ENCODE measurements around the gene TRIM41. TPM values are rescaled to one million over a fixed set of nuclear protein-coding genes. Genes with fewer than 3 reads are reported as not detected.
A peak's percentile ranks its signal among the peaks of the same experiment; 100 is the strongest.

The TRIM41 gene
- total and polyA plus RNA-seq, 9 of the 15 experiments (the other 6 are each of a cell fraction or from before 2014, with no cell fraction given), result 1.8 to 47.6 (median 20.9) TPM

DNA sequence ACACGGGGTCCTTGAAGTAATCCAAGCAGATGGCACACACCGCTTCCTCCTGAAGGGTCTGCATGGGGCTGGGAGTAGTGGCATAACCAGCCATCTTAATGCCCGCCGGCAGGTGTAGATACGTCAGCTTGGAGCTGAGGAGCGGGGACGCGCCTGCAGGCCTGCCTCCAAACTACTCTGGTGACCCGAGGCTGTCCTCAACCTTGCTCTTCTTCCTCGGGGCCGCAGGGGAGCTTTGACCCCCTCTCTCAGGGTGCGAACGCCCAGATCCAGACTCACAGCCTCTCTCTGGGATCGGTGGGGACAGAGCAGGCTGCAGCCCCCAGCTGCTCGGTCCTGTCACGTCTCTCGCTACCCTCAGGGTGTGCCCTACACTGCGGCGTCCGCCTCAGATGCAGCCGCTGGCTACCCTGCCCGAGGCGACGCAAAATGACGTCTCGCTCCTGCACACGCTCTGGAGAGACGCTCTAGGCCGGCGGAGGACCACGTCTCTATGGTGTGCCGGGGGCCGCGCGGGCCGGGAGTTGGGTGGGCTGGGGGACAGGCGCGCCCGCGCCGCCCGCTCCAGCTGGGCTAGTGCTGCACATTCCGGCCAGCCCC, 37.7 kb downstream of the TRIM41 start, which contains the start of gene TRIM52 (continued):
- TF ChIP-seq, protein P1, sequence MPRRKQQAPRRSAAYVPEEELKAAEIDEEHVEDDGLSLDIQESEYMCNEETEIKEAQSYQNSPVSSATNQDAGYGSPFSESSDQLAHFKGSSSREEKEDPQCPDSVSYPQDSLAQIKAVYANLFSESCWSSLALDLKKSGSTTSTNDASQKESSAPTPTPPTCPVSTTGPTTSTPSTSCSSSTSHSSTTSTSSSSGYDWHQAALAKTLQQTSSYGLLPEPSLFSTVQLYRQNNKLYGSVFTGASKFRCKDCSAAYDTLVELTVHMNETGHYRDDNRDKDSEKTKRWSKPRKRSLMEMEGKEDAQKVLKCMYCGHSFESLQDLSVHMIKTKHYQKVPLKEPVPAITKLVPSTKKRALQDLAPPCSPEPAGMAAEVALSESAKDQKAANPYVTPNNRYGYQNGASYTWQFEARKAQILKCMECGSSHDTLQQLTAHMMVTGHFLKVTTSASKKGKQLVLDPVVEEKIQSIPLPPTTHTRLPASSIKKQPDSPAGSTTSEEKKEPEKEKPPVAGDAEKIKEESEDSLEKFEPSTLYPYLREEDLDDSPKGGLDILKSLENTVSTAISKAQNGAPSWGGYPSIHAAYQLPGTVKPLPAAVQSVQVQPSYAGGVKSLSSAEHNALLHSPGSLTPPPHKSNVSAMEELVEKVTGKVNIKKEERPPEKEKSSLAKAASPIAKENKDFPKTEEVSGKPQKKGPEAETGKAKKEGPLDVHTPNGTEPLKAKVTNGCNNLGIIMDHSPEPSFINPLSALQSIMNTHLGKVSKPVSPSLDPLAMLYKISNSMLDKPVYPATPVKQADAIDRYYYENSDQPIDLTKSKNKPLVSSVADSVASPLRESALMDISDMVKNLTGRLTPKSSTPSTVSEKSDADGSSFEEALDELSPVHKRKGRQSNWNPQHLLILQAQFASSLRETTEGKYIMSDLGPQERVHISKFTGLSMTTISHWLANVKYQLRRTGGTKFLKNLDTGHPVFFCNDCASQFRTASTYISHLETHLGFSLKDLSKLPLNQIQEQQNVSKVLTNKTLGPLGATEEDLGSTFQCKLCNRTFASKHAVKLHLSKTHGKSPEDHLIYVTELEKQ (CRISPR knock-in tag; IDR thresholded peaks at IDR 0.05), result no peak
- TF ChIP-seq ZNF445 (CRISPR knock-in tag; IDR thresholded peaks at IDR 0.05; ENCODE audit: low read depth) (no peak), JUN (IDR thresholded peaks at IDR 0.05; ENCODE audit: borderline replicate concordance, low read depth, low read length) (no peak), JUN (CRISPR knock-in tag; IDR thresholded peaks at IDR 0.05; ENCODE audit: borderline replicate concordance) (no peak), HDAC3 (IDR thresholded peaks at IDR 0.05; ENCODE audit: borderline replicate concordance, partially characterized antibody) (no peak), NFE2L1 (tag; IDR thresholded peaks at IDR 0.05; ENCODE audit: borderline replicate concordance, low read depth) (no peak), NONO (IDR thresholded peaks at IDR 0.05; ENCODE audit: low read depth in 2 of 2, low read length in 1 of 2) (peak in 1 of 2 experiments; percentile 59; a peak in 1 of 4 replicates), GATAD2B (IDR thresholded peaks at IDR 0.05; ENCODE audit: borderline replicate concordance) (no peak), PTRF (tag; IDR thresholded peaks at IDR 0.05) (no peak), POU5F1 (IDR thresholded peaks at IDR 0.05; ENCODE audit: borderline replicate concordance, low read depth, low read length, partially characterized antibody) (peak; percentile 41), HDGF (IDR thresholded peaks at IDR 0.05) (no peak), SRF (CRISPR knock-in tag; IDR thresholded peaks at IDR 0.05) (no peak; a peak in 1 of 4 replicates), ZNF41 (CRISPR knock-in tag; conservative IDR thresholded peaks at IDR 0.05) (no peak), RFX7 (CRISPR knock-in tag; IDR thresholded peaks at IDR 0.05) (no peak), SRSF7 (optimal IDR thresholded peaks at IDR 0.05; ENCODE audit: low read depth, low read length) (no peak), MAZ (CRISPR knock-in tag; conservative IDR thresholded peaks at IDR 0.05 in 1 of 2, IDR thresholded peaks at IDR 0.05 in 1 of 2) (peak in 1 of 2 experiments; percentile 60; a peak in 1 of 4 replicates)
- TF ChIP-seq, protein P2, sequence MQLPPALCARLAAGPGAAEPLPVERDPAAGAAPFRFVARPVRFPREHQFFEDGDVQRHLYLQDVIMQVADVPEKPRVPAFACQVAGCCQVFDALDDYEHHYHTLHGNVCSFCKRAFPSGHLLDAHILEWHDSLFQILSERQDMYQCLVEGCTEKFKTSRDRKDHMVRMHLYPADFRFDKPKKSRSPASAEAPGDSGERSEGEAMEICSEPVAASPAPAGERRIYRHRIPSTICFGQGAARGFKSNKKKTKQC (CRISPR knock-in tag; IDR thresholded peaks at IDR 0.05), result no peak; the same call in 1 of the 2 replicates
- TF ChIP-seq, protein P3, sequence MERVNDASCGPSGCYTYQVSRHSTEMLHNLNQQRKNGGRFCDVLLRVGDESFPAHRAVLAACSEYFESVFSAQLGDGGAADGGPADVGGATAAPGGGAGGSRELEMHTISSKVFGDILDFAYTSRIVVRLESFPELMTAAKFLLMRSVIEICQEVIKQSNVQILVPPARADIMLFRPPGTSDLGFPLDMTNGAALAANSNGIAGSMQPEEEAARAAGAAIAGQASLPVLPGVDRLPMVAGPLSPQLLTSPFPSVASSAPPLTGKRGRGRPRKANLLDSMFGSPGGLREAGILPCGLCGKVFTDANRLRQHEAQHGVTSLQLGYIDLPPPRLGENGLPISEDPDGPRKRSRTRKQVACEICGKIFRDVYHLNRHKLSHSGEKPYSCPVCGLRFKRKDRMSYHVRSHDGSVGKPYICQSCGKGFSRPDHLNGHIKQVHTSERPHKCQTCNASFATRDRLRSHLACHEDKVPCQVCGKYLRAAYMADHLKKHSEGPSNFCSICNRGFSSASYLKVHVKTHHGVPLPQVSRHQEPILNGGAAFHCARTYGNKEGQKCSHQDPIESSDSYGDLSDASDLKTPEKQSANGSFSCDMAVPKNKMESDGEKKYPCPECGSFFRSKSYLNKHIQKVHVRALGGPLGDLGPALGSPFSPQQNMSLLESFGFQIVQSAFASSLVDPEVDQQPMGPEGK (CRISPR knock-in tag; IDR thresholded peaks at IDR 0.05; ENCODE audit: borderline replicate concordance), result no peak
- TF ChIP-seq, protein P4, sequence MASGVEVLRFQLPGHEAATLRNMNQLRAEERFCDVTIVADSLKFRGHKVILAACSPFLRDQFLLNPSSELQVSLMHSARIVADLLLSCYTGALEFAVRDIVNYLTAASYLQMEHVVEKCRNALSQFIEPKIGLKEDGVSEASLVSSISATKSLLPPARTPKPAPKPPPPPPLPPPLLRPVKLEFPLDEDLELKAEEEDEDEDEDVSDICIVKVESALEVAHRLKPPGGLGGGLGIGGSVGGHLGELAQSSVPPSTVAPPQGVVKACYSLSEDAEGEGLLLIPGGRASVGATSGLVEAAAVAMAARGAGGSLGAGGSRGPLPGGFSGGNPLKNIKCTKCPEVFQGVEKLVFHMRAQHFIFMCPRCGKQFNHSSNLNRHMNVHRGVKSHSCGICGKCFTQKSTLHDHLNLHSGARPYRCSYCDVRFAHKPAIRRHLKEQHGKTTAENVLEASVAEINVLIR (CRISPR knock-in tag; IDR thresholded peaks at IDR 0.05), result peak; percentile 93

All from K562 (cell line).